ENCODE measurements around the gene AOPEP.

Gene AOPEP

GRCh38 chr9:95124582-95125367, 398.3 kb downstream of the AOPEP start:
- Histone ChIP-seq H3K36me3 (ENCODE audit: control insufficient read depth in 2 of 2, insufficient read depth in 2 of 2, low read length in 2 of 2) (no peaks in the 10 kb centered on the region), H3K4me3 (ENCODE audit: low read length in 2 of 2) (no peak overlapping the region), H3K27ac (ENCODE audit: low read length) (no peak overlapping the region), H3K9ac (ENCODE audit: low read length in 2 of 2) (no peak overlapping the region), H3K27me3 (ENCODE audit: control insufficient read depth in 1 of 2, insufficient read depth in 2 of 2, low read length in 2 of 2) (no peaks in the 10 kb centered on the region), H3K9me3 (ENCODE audit: control insufficient read depth in 2 of 2, low read length in 2 of 2) (no peaks in the 10 kb centered on the region), H3K4me1 (ENCODE audit: control insufficient read depth, insufficient read depth, low read length) (peaks cover 23% of the 10 kb centered on the region)

- no peaks in the 10 kb centered on the region for H3K9me3 ChIP-seq (ENCODE audit: control insufficient read depth in 2 of 2, low read length in 2 of 2)
- no peaks in the 10 kb centered on the region for H3K27me3 ChIP-seq (ENCODE audit: control insufficient read depth in 1 of 2, insufficient read depth in 2 of 2, low read length in 2 of 2)
- H3K27ac ChIP-seq (ENCODE audit: low read length): no peak overlapping the region
- H3K4me3 ChIP-seq (ENCODE audit: low read length in 2 of 2): no peak overlapping the region
- H3K9ac ChIP-seq (ENCODE audit: low read length in 2 of 2): no peak overlapping the region
- H3K4me1 ChIP-seq (ENCODE audit: control insufficient read depth, insufficient read depth, low read length): peaks cover 22% of the 10 kb centered on the region
- no peaks in the 10 kb centered on the region for H3K36me3 ChIP-seq (ENCODE audit: control insufficient read depth in 2 of 2, insufficient read depth in 2 of 2, low read length in 2 of 2)
Observed at GRCh38 chr9:95125652-95126051, 399.2 kb downstream of the AOPEP start.

- Histone ChIP-seq H3K9me3 (ENCODE audit: control insufficient read depth in 2 of 2, low read length in 2 of 2) (no peaks in the 10 kb centered on the region), H3K4me1 (ENCODE audit: control insufficient read depth, insufficient read depth, low read length) (peaks cover 19% of the 10 kb centered on the region), H3K4me3 (ENCODE audit: low read length in 2 of 2) (peak overlapping the region; percentile 78 to 81), H3K27me3 (ENCODE audit: control insufficient read depth in 1 of 2, insufficient read depth in 2 of 2, low read length in 2 of 2) (no peaks in the 10 kb centered on the region), H3K36me3 (ENCODE audit: control insufficient read depth in 2 of 2, insufficient read depth in 2 of 2, low read length in 2 of 2) (no peaks in the 10 kb centered on the region), H3K9ac (ENCODE audit: low read length in 2 of 2) (no peak overlapping the region), H3K27ac (ENCODE audit: low read length) (no peak overlapping the region)
Observed at GRCh38 chr9:95126739-95127138, 400.2 kb downstream of the AOPEP start.

- no peak overlapping the region for H3K27ac ChIP-seq (ENCODE audit: low read length)
- peak overlapping the region; percentile 78 to 81 for H3K4me3 ChIP-seq (ENCODE audit: low read length in 2 of 2)
- H3K27me3 ChIP-seq (ENCODE audit: control insufficient read depth in 1 of 2, insufficient read depth in 2 of 2, low read length in 2 of 2): no peaks in the 10 kb centered on the region
- peaks cover 19% of the 10 kb centered on the region for H3K4me1 ChIP-seq (ENCODE audit: control insufficient read depth, insufficient read depth, low read length)
- no peaks in the 10 kb centered on the region for H3K9me3 ChIP-seq (ENCODE audit: control insufficient read depth in 2 of 2, low read length in 2 of 2)
- H3K9ac ChIP-seq (ENCODE audit: low read length in 2 of 2): peak overlapping the region; percentile 62 to 63
- no peaks in the 10 kb centered on the region for H3K36me3 ChIP-seq (ENCODE audit: control insufficient read depth in 2 of 2, insufficient read depth in 2 of 2, low read length in 2 of 2)
Observed at GRCh38 chr9:95127249-95128176, 401.0 kb downstream of the AOPEP start.

GRCh38 chr9:95128177-95128524, 401.7 kb downstream of the AOPEP start:
- no peaks in the 10 kb centered on the region for H3K27me3 ChIP-seq (ENCODE audit: control insufficient read depth in 1 of 2, insufficient read depth in 2 of 2, low read length in 2 of 2)
- peaks cover 19% of the 10 kb centered on the region for H3K4me1 ChIP-seq (ENCODE audit: control insufficient read depth, insufficient read depth, low read length)
- H3K9ac ChIP-seq (ENCODE audit: low read length in 2 of 2): no peak overlapping the region

GRCh38 chr9:95129476-95130291, 403.2 kb downstream of the AOPEP start:
- Histone ChIP-seq H3K4me1 (ENCODE audit: control insufficient read depth, insufficient read depth, low read length) (peaks cover 19% of the 10 kb centered on the region), H3K27ac (ENCODE audit: low read length) (no peak overlapping the region), H3K36me3 (ENCODE audit: control insufficient read depth in 2 of 2, insufficient read depth in 2 of 2, low read length in 2 of 2) (peaks cover 0 to 2% of the 10 kb centered on the region in 2 donors), H3K27me3 (ENCODE audit: control insufficient read depth in 1 of 2, insufficient read depth in 2 of 2, low read length in 2 of 2) (no peaks in the 10 kb centered on the region), H3K4me3 (ENCODE audit: low read length in 2 of 2) (no peak overlapping the region), H3K9ac (ENCODE audit: low read length in 2 of 2) (no peak overlapping the region), H3K9me3 (ENCODE audit: control insufficient read depth in 2 of 2, low read length in 2 of 2) (no peaks in the 10 kb centered on the region)

More at GRCh38 chr9:95128177-95128524, 401.7 kb downstream of the AOPEP start:
- Histone ChIP-seq H3K9me3 (ENCODE audit: control insufficient read depth in 2 of 2, low read length in 2 of 2) (no peaks in the 10 kb centered on the region), H3K27ac (ENCODE audit: low read length) (no peak overlapping the region), H3K36me3 (ENCODE audit: control insufficient read depth in 2 of 2, insufficient read depth in 2 of 2, low read length in 2 of 2) (no peaks in the 10 kb centered on the region), H3K4me3 (ENCODE audit: low read length in 2 of 2) (no peak overlapping the region)

GRCh38 chr9:95130484-95130883, 404.0 kb downstream of the AOPEP start:
- Histone ChIP-seq H3K9ac (ENCODE audit: low read length in 2 of 2) (no peak overlapping the region), H3K27me3 (ENCODE audit: control insufficient read depth in 1 of 2, insufficient read depth in 2 of 2, low read length in 2 of 2) (no peaks in the 10 kb centered on the region), H3K4me1 (ENCODE audit: control insufficient read depth, insufficient read depth, low read length) (peaks cover 19% of the 10 kb centered on the region), H3K27ac (ENCODE audit: low read length) (no peak overlapping the region), H3K4me3 (ENCODE audit: low read length in 2 of 2) (no peak overlapping the region), H3K9me3 (ENCODE audit: control insufficient read depth in 2 of 2, low read length in 2 of 2) (no peaks in the 10 kb centered on the region), H3K36me3 (ENCODE audit: control insufficient read depth in 2 of 2, insufficient read depth in 2 of 2, low read length in 2 of 2) (peaks cover 0 to 2% of the 10 kb centered on the region in 2 donors)

GRCh38 chr9:95131023-95131943, 404.8 kb downstream of the AOPEP start:
- Histone ChIP-seq H3K9me3 (ENCODE audit: control insufficient read depth in 2 of 2, low read length in 2 of 2) (no peaks in the 10 kb centered on the region), H3K36me3 (ENCODE audit: control insufficient read depth in 2 of 2, insufficient read depth in 2 of 2, low read length in 2 of 2) (peaks cover 0 to 2% of the 10 kb centered on the region in 2 donors), H3K4me1 (ENCODE audit: control insufficient read depth, insufficient read depth, low read length) (peaks cover 19% of the 10 kb centered on the region), H3K27me3 (ENCODE audit: control insufficient read depth in 1 of 2, insufficient read depth in 2 of 2, low read length in 2 of 2) (no peaks in the 10 kb centered on the region), H3K27ac (ENCODE audit: low read length) (no peak overlapping the region), H3K9ac (ENCODE audit: low read length in 2 of 2) (no peak overlapping the region), H3K4me3 (ENCODE audit: low read length in 2 of 2) (peak overlapping the region in 1 of 2 donors; percentile 15)

GRCh38 chr9:95132366-95133324, 406.1 kb downstream of the AOPEP start:
- H3K9me3 ChIP-seq (ENCODE audit: control insufficient read depth in 2 of 2, low read length in 2 of 2): no peaks in the 10 kb centered on the region

More at GRCh38 chr9:95132366-95133324, 406.1 kb downstream of the AOPEP start:
- H3K36me3 ChIP-seq (ENCODE audit: control insufficient read depth in 2 of 2, insufficient read depth in 2 of 2, low read length in 2 of 2): peaks cover 0 to 2% of the 10 kb centered on the region in 2 donors
- no peak overlapping the region for H3K4me3 ChIP-seq (ENCODE audit: low read length in 2 of 2)
- H3K9ac ChIP-seq (ENCODE audit: low read length in 2 of 2): no peak overlapping the region
- peaks cover 13% of the 10 kb centered on the region for H3K4me1 ChIP-seq (ENCODE audit: control insufficient read depth, insufficient read depth, low read length)
- H3K27me3 ChIP-seq (ENCODE audit: control insufficient read depth in 1 of 2, insufficient read depth in 2 of 2, low read length in 2 of 2): no peaks in the 10 kb centered on the region
- no peak overlapping the region for H3K27ac ChIP-seq (ENCODE audit: low read length)

All from stomach smooth muscle (tissue), 2 donors.